Prostate gland (tissue), 2 donors: Measurements from ENCODE around the gene ZNF770.

Source experiments
- POLR2A ChIP-seq: fragments of 450-650 bp; IDR thresholded peaks from one replicate; pipeline ENCODE4 v1.6.1; 2016; ENCODE audit warnings: antibody characterized with exemption, mild to moderate bottlenecking
- TF ChIP-seq, protein P1 (sequence below), 4 experiments: fragments of 200-600 bp in 2 of 4; fragments of 450-650 bp in 2 of 4; sonication (generic) in 2 of 4; IDR thresholded peaks; 1 replicate in 3 of 4; 2 replicates in 1 of 4; pipeline ENCODE4 v1.5.1; 2016 to 2019; ENCODE audit warnings: antibody characterized with exemption in 4 of 4, mild to moderate bottlenecking in 2 of 4, moderate library complexity in 2 of 4

DNA sequence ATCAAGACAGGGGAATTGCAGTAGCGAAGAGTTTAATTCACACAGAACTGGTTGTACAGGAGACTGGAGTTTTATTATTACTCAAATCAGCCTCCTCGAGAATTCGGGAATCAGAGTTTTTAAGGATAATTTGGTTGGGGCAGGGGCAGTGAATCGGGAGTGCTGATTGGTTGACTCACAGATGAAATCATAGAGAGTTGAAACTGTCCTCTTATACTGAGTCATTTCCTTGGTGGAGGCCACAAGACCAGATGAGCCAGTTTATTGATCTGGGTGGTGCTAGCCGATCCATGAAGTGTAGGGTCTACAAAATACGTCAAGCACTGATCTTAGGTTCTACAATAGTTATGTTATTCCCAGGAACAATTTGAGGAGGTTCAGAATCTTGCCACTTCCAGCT lies 5.3 kb upstream of the ZNF770 start:
- TF ChIP-seq, protein P1, sequence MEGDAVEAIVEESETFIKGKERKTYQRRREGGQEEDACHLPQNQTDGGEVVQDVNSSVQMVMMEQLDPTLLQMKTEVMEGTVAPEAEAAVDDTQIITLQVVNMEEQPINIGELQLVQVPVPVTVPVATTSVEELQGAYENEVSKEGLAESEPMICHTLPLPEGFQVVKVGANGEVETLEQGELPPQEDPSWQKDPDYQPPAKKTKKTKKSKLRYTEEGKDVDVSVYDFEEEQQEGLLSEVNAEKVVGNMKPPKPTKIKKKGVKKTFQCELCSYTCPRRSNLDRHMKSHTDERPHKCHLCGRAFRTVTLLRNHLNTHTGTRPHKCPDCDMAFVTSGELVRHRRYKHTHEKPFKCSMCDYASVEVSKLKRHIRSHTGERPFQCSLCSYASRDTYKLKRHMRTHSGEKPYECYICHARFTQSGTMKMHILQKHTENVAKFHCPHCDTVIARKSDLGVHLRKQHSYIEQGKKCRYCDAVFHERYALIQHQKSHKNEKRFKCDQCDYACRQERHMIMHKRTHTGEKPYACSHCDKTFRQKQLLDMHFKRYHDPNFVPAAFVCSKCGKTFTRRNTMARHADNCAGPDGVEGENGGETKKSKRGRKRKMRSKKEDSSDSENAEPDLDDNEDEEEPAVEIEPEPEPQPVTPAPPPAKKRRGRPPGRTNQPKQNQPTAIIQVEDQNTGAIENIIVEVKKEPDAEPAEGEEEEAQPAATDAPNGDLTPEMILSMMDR (IDR thresholded peaks at IDR 0.05): no peak
- TF ChIP-seq POLR2A: no peak
